Measurements from ENCODE around the gene ANKS6.

Gene ANKS6

DNA sequence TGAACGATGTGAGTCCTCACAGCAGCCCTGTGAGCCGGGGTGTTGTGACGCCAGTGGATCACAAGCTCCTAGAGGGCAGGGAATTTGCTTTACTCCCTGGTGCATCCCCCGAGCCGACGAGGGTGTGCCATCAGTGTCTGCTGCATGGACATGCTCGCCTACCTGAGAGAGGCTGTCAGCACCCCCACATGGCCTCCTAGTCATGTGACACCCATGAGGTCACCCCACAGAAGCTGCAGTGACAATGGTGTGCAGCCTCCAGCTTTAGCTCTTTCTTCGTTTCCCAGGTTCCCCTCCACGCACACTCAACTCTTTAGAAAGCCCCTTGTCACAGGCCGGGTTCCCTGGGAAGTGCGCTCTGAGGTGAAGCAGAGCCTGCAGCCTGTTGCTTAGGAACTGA lies 67.9 kb downstream of the ANKS6 start:
- DNase-seq = no peak

DNA sequence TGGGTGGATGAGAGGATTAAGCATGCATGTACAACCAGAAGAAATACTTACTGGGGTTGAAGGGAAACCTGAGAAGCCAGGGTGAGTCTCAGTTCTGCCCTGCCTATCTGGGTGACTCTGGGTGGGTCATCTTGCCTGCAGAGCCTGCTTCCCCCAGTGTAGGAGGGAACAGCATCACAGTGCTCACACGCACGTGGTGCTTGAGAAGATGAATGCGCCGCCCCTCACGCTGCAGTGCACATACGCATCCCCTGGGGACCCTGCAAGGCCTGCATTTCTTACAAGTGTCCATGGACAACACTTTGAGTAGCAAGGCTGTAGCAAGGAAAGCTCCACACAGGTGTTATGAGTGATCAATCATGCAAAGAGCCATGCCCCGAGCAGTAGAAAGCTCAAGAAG lies 68.9 kb downstream of the ANKS6 start:
- no peak for DNase-seq

DNA sequence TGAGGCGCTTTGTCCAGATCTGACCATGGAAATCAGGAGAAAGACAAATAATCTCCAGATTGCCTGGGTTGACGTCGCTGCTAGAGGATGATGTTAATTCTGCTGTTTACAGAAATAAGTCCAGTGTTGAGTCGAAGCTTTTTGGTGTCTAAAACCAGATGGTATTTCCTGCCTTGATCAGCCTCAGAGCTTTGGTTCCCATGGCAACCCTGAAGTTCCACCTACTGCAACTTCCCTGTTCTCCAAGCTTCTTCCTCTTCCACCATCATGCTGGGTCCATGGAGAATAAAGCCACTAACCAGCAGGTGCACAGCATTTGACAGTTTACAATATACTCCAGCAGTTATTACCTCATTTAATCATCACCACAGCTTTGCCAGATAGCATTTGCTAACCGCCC lies 69.6 kb downstream of the ANKS6 start:
- DNase-seq = no peak

DNA sequence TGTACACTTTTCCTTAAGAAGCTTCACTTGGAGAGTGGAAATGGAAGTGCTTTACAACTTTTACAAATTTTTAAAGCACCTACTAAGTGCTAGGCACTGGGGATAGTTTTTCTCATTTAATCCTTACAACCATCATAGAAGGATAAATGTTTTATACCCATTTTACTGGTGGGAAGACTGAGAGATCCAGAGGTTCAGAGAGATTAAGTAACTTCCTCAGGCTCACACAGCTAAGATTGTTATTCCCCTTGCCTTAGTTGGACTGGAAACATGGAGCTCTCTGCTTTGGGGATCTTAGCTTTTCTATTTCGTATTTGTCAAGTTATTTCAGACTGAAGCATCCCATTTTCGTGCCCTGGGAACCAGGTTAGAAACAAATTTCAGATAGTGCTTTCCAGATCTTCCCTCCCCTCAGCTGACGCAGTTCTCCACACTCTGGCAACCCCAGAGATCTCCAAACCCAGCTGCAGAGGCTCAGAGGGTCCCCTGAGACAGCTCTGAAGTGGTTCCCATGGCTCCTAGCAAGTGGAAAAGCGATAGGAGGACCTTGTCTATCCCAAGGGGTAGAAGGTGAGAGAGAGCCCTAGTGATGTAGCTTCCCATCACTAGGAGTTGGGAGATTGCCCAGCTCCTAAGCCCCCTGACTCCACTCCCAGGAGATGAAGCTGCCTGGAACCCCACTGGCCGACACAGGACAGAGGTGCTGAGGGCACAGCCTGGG lies 71.4 kb downstream of the ANKS6 start:
- DNase-seq = no peak

DNA sequence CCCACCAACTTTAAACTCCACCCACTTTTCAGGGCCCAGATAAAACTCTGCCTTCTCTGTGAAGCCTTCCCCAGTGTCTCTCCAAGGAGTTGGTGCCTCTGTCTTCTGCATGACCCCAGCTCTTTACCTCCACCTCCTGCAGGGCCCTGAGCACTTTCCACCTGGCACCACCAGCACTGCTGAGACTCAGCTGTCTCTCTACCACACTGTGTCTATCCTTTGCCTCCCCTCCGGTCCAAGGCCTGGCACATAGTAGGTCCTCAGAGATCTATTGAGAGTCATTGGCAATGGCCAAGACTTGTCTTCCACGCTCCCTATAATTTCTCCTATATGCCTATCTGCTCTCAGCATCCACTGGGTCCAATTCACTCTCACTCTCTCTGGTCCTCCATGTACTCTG lies 74.7 kb downstream of the ANKS6 start:
- DNase-seq = no peak

DNA sequence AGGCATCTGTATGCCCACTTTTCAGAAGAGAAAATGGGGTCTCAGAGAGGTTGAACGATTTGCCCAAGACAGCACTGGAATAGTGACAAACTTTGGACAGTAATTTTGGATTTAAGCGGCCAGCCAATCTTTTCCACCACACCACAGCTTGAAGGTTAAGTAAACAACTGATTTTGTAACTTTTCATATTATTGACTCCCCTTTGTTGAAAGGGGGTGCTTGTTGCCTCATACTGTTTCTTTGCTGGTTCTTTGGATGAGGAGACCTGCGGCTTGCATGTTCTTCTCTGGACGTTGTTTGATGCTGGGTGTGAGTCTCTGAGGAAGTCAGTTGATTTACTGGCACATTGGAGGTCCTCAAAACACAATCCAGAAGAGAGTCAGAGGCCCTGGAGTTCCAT lies 76.0 kb downstream of the ANKS6 start:
- DNase-seq = no peak

DNA sequence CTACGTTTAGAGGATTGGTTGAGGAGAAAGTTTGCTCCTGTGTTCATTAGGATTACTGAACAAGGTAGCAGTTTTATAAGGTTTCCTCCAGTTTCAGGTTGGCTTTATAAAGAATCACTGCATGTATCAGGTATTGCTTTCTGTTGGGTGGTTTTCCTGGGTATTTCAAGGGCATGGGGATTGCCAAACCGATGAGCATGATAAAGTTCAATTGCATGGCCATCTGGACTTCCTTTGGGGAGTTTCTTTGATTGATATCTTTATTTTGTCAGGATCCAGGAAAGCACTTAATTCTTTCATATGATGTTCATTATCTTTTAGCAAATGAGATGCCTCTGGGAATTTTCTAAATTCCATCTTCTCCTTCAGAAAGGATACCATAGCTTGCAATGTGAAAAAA lies 77.3 kb downstream of the ANKS6 start:
- DNase-seq = no peak

DNA sequence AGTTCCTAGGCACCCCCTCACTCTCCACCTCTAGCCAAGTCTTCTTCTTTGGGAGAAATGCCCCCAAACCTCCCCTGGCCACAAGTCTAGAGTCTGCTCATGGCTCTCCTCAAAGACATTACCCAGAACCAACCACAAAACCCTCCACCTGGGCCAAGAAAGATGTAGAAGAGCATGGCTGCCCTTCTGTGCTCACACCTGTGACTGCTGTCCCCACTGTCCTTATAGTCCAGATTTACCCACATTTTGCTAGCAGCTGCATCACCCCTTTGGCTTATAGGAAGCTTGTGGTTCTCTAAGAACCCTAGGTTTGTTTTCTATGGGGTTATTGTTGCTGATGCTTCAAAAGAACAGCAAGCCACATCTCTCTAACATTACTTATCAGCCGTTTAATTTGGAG lies 81.5 kb downstream of the ANKS6 start:
- no peak for DNase-seq

DNA sequence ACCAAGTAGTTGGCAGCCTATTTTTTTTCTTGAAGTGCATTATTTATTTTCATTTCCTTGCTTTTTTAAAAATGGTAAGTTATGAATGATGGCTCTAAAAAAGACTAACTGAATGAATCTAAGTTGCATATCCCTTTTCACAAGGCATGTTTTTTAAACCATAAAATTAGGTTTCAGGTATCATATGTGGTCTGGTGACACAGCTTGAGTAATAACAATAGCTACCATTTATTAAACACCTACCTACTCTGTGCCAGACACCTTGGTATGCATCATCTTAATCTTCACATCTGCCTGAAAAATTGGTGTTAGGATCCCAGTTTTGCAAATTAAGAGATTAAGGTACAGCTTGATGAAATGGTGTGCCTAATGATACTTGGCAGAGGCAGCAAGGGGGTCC lies 83.4 kb downstream of the ANKS6 start:
- no peak for DNase-seq

DNA sequence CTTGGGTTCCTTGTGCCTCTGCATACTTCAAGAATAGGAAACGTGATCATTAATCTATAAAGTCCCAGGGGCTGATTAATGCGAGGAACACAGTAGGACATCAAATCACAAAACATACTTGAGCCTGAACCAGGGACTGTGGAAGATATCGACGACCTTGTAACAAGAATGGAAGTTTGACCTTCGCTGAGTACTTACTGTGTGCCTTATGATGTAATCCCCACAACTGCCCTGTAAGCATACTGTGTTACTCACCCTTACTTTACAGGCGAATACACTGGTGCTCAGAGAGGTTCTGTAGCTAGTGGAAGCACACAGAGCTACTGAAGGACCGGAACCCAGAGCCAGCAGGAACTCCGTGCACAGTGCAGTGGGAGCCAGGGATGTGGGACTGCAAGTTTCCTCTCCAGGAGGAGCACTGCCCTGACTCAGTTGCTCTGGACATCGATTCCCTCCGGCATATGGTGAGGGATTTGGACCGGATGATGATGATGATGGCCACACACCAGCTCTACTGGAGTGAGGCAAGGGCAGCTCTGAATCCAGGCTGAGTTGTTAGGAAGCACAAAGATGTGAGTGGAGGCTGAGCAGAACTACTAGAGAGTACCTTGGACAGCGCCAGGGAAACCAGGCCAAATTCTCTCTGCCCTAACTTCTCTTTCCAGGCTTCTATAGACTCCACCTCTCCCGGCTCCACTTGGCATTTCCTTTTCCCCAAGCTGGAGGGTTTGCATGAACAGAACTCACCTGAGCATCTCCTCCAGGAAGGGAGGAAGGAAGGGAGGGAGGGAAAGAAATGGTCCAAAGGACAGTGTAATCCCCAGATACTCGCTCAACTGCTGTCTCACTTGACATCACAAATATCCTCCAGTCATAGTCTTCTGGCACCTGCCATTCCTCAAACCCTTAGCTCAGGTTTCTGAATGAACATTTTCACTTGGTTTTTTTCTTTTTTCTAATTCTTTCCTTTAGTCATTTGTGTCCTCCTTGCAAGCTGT lies 86.1 kb downstream of the ANKS6 start:
- DNase-seq = no peak

DNA sequence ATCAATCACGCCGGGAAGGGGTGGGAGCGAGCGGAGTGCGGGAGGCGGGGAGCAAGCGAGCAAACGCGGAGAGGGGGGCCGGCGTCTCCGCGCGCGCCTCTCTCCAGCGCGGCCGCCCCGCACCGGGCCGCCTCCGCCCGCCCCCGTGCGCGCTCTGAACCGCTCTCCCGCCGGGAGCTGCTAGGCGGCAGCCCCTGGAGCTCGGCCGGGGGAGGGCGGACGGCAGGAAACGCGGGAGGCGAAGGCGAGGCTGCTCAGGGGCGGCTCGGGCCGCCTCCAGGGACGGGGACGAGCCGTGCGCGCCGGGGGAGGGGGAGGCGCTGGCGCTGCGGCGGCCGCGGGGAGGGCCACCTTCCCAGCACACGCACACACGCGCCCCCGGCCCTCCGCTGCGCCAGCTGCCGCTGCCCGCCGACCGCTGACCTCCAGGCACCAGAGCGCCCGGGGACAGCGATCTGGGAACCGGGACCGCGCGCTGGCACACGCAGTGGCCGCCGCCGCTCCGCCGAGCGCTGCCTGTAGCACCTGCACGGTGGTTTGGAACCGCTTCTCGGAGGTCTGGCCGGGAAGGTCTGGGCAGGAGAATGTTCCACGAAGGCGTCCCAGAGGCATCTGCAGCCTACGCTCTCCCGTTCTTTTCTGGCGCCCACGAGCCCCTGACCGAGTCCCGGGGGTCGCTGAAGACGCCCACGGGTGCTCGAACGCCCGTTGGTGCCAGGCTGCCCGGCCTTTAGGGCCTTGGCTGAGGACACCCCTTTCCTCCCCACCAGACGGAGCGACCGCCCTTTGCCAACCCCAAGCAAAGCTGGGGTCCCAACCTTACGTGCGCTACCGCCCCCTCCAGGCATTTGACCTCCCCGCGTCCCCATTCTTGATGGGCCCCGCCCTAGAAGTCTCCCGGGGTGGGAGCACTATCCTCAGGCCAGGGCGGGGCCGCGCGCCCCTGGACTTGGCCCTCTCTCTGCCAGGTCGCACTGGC lies 87.1 kb downstream of the ANKS6 start, which contains the start of gene GABBR2:
Gene GABBR2, minus strand, starts transcription at position 3 of the 979 bp plus-strand sequence. CDS start 198 bp downstream, outside the sequence.
- DNase-seq = no peak

DNA sequence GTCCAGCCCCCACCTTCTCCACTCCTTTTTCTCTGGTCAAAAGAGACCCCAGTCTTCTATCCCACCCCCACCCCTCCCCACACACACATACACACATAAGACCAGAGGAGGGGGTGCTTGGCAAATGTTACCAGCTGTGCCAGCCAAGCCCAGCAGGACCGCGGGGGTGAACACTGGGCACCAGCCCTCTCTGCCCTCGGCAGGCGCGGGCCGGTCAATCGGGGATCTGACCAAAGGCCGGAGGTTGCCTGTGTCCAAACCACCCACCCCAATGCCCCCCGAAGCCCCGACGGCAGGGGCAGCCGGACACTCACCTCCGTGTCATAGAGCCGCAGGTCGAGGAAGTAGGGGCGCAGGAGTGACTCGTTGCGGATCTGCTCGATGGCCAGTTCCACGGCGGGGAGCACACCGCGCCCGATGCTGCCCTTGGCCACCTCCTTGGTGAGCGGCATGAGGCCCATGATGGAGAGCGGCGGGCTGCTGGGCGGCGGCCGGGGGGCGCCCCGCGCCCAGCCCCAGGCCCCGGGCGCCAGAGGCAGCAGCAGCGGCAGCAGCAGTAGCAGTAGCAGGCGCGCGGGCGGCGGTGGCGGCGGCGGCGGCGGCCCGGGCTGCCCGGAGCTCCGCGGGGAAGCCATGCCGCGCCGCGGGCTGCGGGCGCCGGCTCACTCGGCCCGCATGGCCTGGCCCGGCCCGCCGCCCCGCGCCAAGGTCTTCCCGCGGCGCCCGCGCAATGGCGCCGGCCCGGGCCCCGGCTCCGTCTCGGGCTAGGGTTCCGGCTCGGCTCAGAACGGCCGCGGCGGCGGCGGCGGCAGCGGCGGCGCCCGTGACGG lies 88.0 kb downstream of the ANKS6 start:
- DNase-seq = no peak

DNA sequence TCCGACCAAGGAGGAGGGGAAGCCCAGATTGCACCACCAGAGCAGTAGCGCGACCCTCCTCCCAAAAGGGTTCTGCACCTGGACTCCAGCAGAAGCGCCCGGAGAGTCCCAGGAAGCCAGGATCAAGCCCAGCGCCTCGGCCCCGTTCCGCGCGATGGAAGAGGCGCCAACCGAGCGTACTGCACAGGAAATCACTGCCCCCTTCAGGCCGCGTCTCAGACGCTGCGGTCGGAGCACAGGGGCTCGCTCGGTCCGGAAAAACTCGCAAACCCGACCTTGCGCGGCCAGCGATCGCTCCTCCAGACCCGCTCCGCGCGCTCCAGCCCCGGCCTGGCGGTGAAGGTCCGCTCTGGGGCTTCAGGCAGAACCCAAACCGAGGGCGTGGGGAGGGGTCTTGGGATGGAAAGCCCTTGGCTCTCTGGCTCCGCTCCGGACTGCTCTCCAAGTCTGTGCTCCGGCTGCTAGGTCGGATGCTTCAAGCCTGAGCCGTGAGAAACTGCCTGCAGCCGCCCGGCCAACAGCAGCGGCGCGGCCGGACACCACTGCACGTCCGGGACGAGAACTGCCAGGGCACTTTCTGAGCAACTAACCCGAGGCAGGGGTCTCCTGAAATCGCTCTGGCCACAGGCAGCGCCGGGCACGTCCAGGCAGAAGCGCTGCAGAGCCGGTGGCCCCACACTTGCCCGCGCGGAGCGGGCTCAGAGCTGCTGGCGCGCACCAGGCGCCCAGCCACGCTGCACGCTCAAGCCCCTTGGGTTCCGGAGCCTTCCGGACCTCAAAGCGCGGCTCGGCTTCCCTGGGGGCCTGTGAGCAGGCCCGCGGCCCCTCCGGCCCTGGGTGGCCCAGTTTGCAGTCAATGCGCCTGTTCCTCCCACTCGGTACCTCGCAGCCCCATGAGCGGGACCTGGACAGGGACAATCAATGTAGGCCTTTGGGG lies 88.9 kb downstream of the ANKS6 start:
- no peak for DNase-seq

DNA sequence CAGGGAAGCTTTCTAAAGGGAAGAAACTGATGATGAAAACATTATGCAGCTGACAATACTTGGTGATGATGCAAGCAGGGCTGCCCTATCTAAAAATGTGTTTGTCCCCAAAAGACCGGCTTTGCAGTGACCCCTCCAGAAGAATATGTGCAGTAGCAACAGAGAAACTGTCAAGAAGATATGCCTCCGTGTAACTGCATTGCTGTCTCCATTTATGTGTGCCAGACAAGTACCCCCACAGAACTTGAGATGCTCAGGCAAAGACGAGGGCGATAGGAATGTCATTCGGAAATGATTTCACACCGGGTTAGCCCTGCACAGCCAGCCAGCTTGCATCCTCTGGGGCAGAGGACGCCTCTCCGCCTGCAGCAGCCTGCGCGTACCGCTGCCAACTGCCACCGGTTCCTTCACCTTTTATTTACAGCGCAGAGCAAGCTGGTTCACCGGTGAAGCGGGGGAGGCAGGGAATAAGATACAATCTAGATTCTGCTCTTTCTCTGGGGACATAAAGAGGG lies 89.6 kb downstream of the ANKS6 start:
- no peak for DNase-seq

DNA sequence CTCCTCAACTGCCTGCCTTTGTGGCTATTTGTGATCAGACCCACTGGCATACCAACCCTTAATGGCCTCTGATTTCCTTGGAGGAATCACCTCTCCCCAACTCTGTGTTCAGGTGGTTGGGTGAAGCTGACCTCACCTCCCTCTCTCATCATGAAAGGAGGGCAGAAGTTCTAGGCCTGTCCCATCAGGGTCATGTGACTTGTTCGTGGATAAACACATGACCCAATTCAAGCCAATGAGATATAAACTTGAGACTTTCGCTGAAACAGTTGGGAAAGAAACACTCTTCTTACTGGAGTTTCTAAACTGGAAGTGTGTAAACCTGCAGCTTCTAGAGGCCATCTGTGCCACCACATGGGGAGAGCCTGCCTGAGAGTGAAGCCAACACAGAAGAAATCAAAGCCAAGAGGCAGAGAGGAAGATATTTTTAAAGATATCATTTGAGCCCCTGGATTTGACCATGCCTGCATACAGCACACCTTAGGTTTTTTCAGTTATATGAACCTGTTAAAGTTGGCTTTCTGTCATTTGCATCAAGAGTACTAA lies 93.4 kb downstream of the ANKS6 start:
- DNase-seq = no peak

DNA sequence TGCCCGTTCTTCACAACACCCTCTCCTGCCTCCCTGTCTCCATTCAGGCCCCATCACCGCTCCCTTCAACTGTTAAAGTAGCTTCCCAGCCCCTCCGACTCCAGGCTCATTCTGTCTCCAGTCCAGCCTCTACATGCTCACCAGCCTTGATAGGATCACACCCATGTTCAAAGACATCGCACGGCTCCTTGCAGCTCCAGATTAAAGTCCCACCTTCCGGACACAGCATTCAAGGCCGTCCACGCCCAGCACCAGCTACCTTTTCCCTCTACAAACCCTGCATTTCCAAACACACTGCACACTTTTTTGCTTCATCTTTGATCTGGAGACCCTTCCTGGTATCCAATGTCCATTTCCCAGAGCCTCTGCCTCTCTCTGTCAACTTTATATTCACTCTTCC lies 94.0 kb downstream of the ANKS6 start:
- no peak for DNase-seq

DNA sequence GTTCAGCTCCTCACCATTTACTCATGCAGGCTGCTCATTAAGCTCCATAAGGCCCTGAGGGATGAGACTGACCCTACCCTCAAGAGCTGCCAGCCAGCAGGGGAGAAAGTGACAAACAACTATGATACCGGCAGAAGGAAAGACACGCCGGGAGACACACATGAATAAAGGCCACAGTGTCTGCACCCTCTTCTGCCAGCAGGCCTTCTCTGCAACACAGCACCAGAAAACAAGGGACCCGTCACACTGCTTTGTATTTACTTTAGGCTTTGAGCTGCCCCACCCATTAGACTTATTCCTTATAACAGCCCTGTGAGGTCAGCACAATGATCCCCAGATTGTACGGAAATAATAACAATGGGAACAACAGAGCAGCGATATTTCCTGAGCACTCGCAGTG lies 94.8 kb downstream of the ANKS6 start:
- no peak for DNase-seq

DNA sequence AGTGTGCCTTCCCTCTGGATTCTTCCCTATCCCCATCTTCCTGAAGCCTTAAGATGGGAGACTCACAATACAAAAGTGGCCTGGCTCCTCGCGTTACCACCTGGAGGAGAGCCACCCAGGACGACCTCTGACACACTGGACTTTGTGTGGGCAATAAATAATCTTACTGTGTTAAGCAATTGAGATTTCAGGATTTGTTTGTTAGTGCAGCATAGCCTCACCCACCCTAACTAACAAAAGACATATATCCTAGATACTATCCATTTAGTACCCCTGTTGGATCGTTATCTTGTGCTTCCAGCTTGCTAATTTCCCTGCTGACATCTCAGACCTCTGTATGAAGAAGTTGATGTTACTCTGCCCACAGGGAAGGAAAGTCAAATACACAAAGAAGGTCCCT lies 95.6 kb downstream of the ANKS6 start:
- no peak for DNase-seq

DNA sequence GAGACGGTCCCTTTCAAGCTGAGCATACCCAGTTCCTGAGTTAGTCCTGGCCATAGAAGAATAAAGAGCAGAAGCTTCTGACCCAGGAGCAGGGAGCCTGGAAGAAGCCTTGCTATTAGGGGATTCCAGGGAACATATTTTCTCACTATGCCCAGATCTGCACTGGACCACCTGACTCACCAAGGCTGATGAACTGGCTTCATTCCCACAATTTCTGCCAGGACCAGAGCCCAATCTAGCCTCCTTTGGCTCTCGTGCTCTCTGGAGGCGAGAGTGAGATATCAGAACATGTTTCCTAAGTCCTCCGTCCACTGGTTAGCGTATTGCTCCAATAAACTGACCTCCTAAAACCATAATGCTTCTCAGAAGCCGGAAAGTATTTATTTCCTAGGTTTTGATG lies 97.5 kb downstream of the ANKS6 start:
- no peak for DNase-seq

DNA sequence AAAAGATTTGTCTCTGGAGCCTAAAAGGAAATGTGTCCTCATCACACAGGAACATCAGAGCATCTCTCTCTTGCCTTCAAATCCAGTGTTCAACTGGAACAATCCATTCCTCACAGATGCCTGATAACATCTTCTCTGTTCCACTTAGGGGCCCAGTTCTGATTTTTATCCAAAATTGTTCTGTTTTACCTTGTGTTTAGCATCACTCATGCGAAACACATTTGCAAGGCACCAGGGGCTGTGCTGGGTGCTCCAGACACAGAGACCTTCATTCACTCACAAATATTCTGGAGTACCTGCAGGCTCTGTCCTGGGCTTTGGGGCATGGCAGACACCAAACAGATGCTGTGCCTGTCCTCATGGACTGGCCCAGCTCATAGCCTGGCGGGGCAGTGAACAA lies 101.4 kb downstream of the ANKS6 start:
- DNase-seq = no peak
